Measurements from ENCODE around the gene XRCC5.

Gene XRCC5

GRCh38 chr2:216074380-216074779 lies 34.8 kb upstream of the XRCC5 start:
- TF ChIP-seq FOXP2 (optimal IDR thresholded peaks at IDR 0.05; ENCODE audit: borderline replicate concordance, extremely low read depth, extremely low read length, insufficient read depth): no peak
- TF ChIP-seq POLR2AphosphoS5 (IDR thresholded peaks at IDR 0.05; ENCODE audit: low read depth, low read length): no peak
- TF ChIP-seq TAF1 (IDR thresholded peaks at IDR 0.05; ENCODE audit: borderline replicate concordance, insufficient read depth, low read length): no peak
- TF ChIP-seq REST (IDR thresholded peaks at IDR 0.05; ENCODE audit: insufficient read depth in 1 of 2, low read depth in 2 of 2, low read length in 2 of 2): no peak
- TF ChIP-seq SIN3A (IDR thresholded peaks at IDR 0.05; ENCODE audit: borderline replicate concordance, insufficient read depth, low read length): no peak

DNA sequence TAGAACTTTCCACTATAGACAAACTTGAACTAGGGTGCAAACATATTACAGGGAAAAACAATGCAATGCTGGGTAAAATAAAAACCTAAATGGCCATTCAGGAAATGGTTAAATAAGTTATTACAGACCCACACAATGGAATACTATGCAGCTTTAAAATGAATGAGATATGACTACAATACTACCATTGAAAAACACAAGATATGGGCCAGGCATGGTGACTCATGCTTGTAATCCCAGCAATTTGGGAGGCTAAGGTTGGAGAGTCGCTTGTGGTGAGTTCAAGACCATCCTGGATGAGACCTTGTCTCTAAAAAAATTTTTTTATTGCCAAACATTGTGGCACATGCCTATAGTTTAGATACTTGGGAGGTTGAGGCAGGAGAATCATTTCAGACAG lies 34.4 kb upstream of the XRCC5 start:
- no peak for TF ChIP-seq TAF1 (IDR thresholded peaks at IDR 0.05; ENCODE audit: borderline replicate concordance, insufficient read depth, low read length)
- TF ChIP-seq FOXP2 (optimal IDR thresholded peaks at IDR 0.05; ENCODE audit: borderline replicate concordance, extremely low read depth, extremely low read length, insufficient read depth): no peak
- no peak for TF ChIP-seq POLR2AphosphoS5 (IDR thresholded peaks at IDR 0.05; ENCODE audit: low read depth, low read length)

DNA sequence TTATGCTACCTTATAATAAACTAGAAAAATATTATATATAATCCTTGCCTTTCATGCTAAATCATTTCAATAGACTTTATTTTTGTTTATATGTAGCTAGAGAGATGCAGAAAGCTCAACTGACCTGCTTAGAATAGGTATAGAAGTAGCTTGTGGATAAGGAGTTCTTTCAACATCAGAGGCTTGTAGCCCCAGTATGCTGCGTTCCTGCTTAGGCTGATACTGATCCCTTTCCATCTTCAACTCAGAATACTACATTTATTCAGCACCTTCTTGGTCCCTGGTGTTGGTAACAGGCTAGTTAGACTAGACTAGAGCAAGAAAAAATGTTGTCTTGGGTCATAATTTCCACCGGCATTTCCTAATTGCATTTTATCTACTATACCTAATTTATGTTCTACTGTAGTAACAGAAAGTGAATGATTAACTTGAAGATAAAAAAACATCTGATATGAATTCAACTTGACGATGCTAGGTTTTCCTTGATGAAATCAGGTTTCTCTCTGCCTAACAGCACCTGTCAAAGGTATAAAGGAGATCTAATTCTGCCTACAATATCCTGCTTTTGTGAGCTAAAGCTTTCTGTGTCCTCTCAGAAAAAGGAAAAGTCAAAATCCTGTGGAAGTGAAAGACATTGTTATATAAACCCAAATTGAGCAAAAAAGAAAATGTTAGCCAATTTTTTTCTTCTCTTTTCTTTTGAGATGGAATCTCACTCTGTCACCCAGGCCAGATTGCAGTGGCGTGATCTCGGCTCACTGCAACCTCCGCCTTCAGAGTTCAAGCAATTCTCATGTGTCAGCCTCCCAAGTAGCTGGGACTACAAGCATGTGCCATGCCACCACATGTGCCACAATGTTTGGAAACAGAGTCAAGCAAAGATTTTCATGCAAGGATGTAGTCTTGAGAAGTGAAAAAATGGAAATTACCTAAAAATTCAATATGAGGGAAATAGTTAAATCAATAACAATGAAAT lies 33.4 kb upstream of the XRCC5 start:
- TF ChIP-seq POLR2AphosphoS5 (IDR thresholded peaks at IDR 0.05; ENCODE audit: low read depth, low read length) (no peak), REST (IDR thresholded peaks at IDR 0.05; ENCODE audit: insufficient read depth in 1 of 2, low read depth in 2 of 2, low read length in 2 of 2) (no peak), FOXP2 (optimal IDR thresholded peaks at IDR 0.05; ENCODE audit: borderline replicate concordance, extremely low read depth, extremely low read length, insufficient read depth) (no peak), SIN3A (IDR thresholded peaks at IDR 0.05; ENCODE audit: borderline replicate concordance, insufficient read depth, low read length) (no peak), TAF1 (IDR thresholded peaks at IDR 0.05; ENCODE audit: borderline replicate concordance, insufficient read depth, low read length) (no peak)

- TF ChIP-seq SIN3A (IDR thresholded peaks at IDR 0.05; ENCODE audit: borderline replicate concordance, insufficient read depth, low read length) (no peak), FOXP2 (optimal IDR thresholded peaks at IDR 0.05; ENCODE audit: borderline replicate concordance, extremely low read depth, extremely low read length, insufficient read depth) (no peak), POLR2AphosphoS5 (IDR thresholded peaks at IDR 0.05; ENCODE audit: low read depth, low read length) (no peak), TAF1 (IDR thresholded peaks at IDR 0.05; ENCODE audit: borderline replicate concordance, insufficient read depth, low read length) (no peak), REST (IDR thresholded peaks at IDR 0.05; ENCODE audit: insufficient read depth in 1 of 2, low read depth in 2 of 2, low read length in 2 of 2) (no peak)
Measured at GRCh38 chr2:216078776-216079175, 30.4 kb upstream of the XRCC5 start.

DNA sequence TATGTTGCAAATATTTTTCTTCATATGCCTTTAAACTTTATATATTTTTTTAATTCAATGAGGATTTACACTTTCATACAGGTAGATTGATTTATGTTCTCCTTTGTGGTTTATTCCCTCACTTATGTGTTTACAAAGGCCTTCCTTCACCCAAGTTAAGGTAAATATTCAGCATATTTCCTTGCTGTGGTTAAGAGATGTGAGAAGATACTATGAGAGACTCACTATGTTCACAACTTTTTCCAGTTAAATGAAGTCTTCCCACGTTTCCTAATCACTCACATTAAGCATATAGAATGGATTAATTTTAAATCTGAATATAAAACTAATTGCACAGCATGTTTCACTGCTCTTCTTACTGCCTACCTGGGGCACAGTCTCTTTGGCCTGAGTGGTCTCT lies 28.1 kb upstream of the XRCC5 start:
- TF ChIP-seq FOXP2 (optimal IDR thresholded peaks at IDR 0.05; ENCODE audit: borderline replicate concordance, extremely low read depth, extremely low read length, insufficient read depth) (no peak), SIN3A (IDR thresholded peaks at IDR 0.05; ENCODE audit: borderline replicate concordance, insufficient read depth, low read length) (no peak), POLR2AphosphoS5 (IDR thresholded peaks at IDR 0.05; ENCODE audit: low read depth, low read length) (no peak), TAF1 (IDR thresholded peaks at IDR 0.05; ENCODE audit: borderline replicate concordance, insufficient read depth, low read length) (no peak), REST (IDR thresholded peaks at IDR 0.05; ENCODE audit: insufficient read depth in 1 of 2, low read depth in 2 of 2, low read length in 2 of 2) (no peak)

Data from PFSK-1 (cell line).